HG03342 (cell line): Measurements from ENCODE around the gene RPP30.
"Not testable (repeated sequence)": the region's sequence is repeated elsewhere in the genome, so short reads cannot be mapped to it uniquely, and the experiment has no call there.

ENCODE experiments used
- ATAC-seq: cut with Tn5 transposase; IDR thresholded peaks from one replicate; pipeline ENCODE4 v1.9.1; 2021; ENCODE audit warnings: mild to moderate bottlenecking, moderate library complexity; ENCODE audit not compliant: unreplicated experiment

The RPP30 gene

DNA sequence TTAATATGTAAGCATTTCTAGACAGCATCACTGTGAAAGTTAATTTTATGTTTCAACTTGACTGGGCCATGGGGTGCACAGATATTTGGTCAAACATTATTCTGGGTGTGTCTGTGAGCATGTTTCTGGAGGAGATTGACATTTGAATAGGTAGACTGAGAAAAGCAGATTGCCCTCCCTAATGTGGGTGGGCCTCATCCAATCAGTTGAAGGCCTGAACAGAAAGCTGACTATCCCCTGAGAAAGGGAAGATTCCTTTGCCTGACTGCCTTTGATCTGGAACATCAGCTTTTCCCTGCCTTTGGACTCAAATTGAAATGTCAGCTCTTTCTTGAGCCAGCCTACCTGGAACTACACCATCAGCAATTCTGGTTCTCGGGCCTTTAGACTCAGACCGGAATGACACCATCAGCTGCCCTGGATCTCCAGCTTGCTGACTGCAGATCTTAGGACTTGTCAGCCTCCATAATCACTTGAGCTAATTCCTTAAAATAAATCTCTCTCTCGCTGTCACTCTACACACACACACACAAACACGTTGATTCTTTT lies 5.7 kb upstream of the RPP30 start:
- no peak for ATAC-seq

GRCh38 chr10:90871279-90871765 lies 452 bp upstream of the RPP30 start:
- peak; percentile 46 for ATAC-seq

GRCh38 chr10:90872648-90873020 lies 860 bp downstream of the RPP30 start:
- peak; percentile 9 for ATAC-seq

DNA sequence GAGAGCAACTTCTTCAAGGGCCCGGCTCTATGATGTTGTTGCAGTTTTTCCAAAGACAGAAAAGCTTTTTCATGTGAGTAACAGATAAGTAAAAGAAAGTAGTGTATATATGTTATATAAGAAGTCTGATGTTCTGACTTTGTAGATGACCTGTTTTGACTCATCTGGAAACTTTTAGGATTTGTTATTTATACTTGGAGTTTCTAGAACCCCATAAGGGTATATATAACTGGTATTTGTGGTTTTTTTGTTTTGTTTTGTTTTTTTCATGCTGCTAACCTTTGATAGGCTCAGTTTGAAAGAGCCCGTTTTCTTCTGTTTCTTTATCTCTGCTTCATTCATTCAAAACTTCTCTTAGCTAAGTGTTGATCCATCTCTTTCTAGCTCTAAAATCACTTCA lies 7.3 kb downstream of the RPP30 start:
- no peak for ATAC-seq

- ATAC-seq: not testable (repeated sequence)
Observed at GRCh38 chr10:90880059-90880719, 8.4 kb downstream of the RPP30 start.

DNA sequence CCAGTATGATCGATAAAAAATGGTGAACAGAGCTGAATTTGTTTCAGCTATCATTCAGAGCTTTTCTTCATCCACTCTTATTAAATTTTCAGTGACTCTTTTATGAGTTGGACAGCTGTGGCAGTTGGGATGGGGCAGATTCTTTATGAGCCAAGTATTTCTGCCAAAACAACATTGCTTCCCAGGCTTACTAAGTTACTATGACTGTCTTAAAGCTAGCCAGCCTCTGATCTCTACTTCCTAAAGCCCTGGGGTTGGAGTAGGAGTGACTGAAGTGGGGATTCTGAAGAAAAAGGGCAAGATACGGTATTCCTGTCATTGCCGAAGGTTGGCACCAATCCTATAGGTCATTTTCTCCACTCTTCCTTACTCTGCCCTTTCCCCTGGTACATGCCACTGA lies 12.7 kb downstream of the RPP30 start:
- ATAC-seq: no peak

DNA sequence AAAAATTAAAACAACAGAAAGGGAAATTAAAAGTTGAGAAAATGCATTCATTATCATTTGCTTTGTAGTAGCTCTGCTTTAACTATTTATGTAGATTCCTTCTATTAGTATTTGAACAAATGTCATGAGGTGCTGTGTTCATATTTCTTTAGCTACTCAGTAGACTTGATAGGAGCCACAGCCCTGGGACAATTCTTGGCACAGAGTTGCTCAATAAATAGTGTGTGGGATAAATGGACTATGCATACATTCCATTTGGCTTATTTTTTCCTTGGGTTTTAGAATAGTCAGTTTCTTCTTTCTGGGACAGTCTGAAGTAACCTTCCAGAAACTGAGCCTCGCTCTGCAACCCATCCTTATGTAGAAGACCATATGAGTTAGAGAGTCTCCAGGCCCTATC lies 13.4 kb downstream of the RPP30 start:
- no peak for ATAC-seq

DNA sequence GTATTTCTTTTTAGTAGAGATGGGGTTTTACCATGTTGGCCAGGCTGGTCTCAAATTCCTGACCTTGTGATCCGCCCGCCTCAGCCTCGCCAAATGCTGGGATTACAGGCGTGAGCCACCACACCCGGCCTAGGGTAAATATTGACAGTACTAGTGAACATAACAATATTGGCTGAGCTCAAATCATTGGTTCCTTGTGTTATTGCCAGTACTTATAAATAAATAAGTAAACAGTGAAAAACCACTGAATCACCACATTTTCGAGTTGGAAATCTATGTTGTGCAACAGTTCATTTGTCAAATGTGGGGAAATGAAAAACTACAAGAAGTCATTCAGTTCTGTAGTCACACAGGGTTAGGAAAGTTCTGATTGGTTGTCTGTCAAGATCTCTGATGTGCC lies 15.8 kb downstream of the RPP30 start:
- no peak for ATAC-seq

DNA sequence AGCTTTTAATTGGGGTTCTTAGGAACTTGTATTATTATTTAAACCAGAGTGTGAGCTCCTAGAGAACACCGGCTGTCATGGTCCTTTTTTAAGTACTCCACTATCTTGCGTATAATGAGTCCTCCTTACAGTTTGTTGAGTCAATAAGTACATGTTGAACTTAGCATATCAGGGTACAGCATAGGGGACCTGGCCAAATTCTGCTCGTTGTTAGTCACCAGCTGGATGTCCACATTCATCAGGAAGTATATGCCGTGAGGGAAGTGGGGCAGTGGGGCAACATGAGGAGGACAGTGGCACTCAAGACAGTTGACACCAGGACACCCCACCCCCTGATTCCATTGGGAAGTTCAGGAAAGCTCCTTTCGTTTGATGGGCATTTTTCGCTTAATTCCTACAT lies 16.6 kb downstream of the RPP30 start:
- no peak for ATAC-seq

DNA sequence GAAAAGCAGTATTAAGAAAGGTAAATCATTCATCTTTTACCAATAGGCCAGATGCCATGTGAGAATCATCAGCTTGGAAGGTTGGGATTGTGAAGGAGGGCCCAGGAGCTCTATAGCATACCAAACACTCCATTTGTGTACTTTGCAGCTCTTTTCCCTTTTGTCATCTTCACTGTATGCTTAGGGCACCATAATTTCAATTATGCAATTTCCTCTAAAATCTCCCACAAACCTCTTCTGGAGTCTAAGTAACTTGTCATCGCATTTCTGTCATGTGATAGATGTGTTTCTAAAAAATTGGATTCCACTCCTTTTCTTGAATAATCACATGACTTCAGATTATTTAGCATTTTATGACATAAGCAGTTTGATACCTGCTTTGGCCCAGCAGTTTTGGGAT lies 17.9 kb downstream of the RPP30 start:
- no peak for ATAC-seq

GRCh38 chr10:90890347-90890746 lies 18.6 kb downstream of the RPP30 start:
- no peak for ATAC-seq

GRCh38 chr10:90893190-90893589 lies 21.4 kb downstream of the RPP30 start:
- no peak for ATAC-seq

DNA sequence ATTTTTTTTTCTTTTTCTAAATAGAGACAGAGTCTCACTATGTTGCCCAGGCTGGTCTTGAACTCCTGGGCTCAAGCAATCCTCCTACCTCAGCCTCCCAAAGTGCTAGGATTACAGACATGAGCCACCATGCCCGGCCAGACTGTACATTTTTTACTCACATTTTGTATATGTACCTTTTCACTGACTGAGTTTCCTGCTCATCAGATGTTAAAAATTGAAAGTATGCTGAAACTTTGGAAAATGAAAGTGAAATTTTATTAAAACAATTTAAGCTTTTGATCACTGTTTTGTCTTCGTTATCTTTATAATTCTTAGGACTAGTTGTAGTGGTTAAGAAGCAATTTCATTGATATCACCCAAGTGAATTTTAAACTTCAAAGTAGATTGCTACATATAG lies 25.1 kb downstream of the RPP30 start:
- not testable (repeated sequence) for ATAC-seq

- ATAC-seq: no peak
Observed at GRCh38 chr10:90905925-90906324, 34.2 kb downstream of the RPP30 start.

GRCh38 chr10:90906596-90906995 lies 34.8 kb downstream of the RPP30 start:
- ATAC-seq: no peak

DNA sequence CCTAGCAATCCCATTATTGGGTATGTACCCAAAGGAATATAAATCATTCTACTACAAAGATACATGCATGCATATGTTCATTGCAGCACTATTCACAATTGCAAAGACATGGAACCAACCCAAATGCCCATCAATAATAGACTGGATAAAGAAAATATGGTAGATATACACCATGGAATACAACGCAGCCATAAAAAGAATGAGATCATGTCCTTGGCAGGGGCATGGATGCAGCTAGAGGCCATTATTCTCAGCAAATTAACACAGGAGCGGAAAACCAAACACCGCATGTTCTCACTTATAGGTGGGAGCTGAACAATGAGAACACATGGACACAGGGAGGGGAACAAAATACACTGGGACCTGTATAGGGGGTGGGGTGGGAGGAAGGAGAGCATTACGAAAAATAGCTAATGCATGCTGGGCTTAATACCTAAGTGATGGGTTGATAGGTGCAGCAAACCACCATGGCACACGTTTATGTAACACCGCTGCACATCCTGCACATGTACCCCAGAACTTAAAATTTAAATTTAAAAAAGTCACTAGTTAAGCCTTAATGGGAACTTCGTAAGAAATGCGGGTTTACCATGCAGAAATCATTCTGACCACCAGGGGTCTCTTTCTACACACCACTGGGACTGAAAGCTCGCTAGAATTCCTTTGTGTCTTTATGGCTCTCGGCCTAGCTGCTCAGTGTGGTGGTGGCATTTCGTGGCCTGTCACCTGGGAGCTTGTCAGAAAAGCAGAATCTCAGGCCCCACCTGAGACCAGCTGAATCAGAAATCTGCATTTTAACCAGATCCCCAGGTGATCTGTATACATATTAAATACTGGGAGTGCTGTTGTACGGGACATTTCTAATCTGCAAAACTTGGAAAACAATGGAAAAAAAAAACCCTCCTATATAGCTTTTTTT lies 39.6 kb downstream of the RPP30 start:
- peak; percentile 84 for ATAC-seq

DNA sequence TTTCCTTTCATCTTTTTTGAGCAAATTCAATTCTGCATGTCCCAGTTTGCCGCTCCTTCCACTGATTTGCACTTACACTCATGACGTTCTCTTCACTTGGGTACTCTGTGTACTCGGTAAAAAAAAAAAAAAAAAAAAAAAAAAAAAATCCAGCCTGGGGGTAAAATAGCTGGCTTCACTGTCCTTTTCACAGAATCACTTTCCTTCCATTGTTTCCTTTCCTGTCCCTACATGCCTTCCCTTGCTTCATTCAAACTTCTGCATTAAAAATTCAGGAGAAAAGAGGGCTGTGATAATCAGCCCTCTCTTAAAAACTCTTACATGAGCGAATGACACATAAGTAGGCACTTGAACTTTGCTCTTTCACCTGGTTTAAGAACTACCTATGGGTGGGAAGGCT lies 40.4 kb downstream of the RPP30 start:
- ATAC-seq: no peak

- ATAC-seq: no peak
Observed at GRCh38 chr10:90912854-90913479, 41.2 kb downstream of the RPP30 start.

DNA sequence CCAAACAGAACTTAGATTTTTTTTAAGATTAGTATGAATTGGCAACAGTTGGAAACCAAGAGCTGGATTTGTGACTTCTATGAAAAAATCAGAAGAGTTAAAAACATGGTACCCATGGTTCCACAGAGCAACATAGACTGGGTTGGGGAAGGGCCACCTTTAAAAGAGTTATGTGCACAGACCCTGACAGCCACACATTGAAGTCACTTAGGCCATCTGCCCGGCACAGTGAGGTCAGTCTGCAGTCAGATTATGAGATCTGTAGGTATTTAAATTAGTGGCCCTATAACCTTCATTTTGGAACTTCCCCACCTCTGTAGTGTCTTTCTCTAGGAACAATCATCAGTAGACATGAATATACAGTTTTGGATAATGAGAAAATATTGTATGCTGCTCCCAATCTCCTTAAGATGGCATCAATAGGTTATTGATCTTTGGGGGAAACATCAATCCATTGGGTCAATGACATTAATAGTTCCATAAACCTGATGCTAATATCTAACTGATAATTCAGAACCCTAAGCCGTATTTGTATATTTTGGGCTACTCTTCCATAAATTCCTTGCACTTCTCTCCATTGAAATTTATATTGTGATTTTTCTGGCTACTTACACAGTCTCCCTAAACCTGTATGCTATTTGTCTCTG lies 42.1 kb downstream of the RPP30 start:
- no peak for ATAC-seq

DNA sequence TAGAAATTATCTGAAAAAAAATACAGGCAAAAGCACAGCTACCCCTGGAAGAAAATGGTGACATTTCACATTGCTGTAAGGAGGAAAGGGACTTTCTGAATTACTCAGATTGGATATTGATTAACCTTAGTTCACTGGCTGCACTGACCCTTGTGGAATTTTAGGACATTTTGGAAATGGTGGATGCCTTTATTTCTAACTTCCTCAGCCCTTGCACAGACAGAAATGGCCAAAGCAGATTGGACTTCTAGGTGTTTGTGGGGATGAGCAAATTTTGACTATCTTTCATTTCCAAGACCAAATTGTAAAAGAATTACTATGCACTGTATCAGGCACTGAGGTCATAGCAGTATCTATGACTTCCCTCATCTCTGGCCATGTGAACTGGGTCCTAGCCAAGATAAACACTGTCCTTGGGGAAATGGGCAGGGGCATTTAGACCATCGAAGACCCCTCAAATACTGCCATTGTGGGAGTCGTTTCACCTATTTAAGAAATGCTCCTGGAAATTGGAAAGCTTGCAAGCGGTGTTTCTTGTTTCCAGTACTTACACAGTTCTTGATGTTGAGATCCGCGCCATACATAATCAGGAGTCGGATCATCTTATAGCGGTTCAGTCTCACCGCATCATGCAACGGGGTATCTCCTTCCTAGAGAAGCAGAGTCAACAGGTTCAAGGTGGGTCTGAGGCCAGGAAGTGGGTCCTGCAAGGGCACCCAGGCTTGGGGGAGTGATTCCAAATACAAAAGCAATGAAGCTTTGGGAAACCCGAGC lies 43.4 kb downstream of the RPP30 start:
- no peak for ATAC-seq
